NB4 (cell line): ENCODE results near the gene RGS6.

Experiments
- MYC ChIP-seq: IDR thresholded peaks from 2 replicates; pipeline ENCODE4 v1.6.1; 2011; ENCODE audit warnings: low read depth, low read length
- TF ChIP-seq, protein P1 (sequence below): IDR thresholded peaks from one replicate; pipeline ENCODE4 v1.5.1; 2012; ENCODE audit warnings: low read depth, low read length
- TF ChIP-seq, protein P2 (sequence below): IDR thresholded peaks from 2 replicates; pipeline ENCODE4 v1.6.1; 2011; ENCODE audit warnings: low read depth, low read length

DNA sequence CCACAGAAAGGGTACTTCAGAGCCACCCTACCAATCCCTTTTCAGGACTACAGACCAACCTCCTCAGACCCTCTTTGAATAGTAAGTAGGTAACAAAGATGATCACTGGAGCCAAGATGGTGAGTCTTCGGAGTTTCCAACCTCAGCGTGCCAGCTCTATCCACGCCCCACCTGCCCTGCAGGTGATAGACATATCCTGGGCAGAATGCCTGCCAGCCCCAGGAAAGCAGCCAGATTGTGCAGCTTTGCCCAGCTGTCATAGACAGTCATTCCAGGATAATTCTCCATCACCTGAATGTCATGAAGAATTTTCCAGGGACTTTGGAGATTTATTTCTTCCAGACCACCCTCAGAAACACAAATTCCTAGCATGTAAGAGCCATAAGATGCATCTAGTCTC is 434.4 kb downstream of the RGS6 start:
- TF ChIP-seq, protein P1, sequence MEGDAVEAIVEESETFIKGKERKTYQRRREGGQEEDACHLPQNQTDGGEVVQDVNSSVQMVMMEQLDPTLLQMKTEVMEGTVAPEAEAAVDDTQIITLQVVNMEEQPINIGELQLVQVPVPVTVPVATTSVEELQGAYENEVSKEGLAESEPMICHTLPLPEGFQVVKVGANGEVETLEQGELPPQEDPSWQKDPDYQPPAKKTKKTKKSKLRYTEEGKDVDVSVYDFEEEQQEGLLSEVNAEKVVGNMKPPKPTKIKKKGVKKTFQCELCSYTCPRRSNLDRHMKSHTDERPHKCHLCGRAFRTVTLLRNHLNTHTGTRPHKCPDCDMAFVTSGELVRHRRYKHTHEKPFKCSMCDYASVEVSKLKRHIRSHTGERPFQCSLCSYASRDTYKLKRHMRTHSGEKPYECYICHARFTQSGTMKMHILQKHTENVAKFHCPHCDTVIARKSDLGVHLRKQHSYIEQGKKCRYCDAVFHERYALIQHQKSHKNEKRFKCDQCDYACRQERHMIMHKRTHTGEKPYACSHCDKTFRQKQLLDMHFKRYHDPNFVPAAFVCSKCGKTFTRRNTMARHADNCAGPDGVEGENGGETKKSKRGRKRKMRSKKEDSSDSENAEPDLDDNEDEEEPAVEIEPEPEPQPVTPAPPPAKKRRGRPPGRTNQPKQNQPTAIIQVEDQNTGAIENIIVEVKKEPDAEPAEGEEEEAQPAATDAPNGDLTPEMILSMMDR = no peak
- TF ChIP-seq, protein P2, sequence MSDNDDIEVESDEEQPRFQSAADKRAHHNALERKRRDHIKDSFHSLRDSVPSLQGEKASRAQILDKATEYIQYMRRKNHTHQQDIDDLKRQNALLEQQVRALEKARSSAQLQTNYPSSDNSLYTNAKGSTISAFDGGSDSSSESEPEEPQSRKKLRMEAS = no peak
- no peak for TF ChIP-seq MYC
